GM20000 (cell line): ENCODE results near the gene RNF39.

Source experiments
- DNase-seq: peaks from one replicate; pipeline ENCODE4 v3.0.0; 2012; ENCODE audit warnings: low spot score
- CTCF ChIP-seq: IDR thresholded peaks from 2 replicates; pipeline ENCODE4 v1.5.1; 2012; ENCODE audit warnings: mild to moderate bottlenecking, control low read depth; ENCODE audit errors: extremely low read depth, missing control alignments

The RNF39 gene

GRCh38 chr6:30063315-30063714 is 12.3 kb downstream of the RNF39 start:
- no peak for TF ChIP-seq CTCF
- DNase-seq: no peak

GRCh38 chr6:30062471-30063178 is 12.9 kb downstream of the RNF39 start:
- no peak for DNase-seq
- TF ChIP-seq CTCF: no peak

GRCh38 chr6:30061858-30062458 is 13.6 kb downstream of the RNF39 start:
- TF ChIP-seq CTCF: no peak
- peak; percentile 32 for DNase-seq

- DNase-seq: peak; percentile 87
- no peak for TF ChIP-seq CTCF
Observed at GRCh38 chr6:30061092-30061857, 14.3 kb downstream of the RNF39 start, which contains the start of gene POLR1H. TSS of gene POLR1H (plus strand) at chr6:30061265. CDS start at chr6:30061525, 260 bp downstream.

- peak; percentile 23 for DNase-seq
- TF ChIP-seq CTCF: no peak
Observed at GRCh38 chr6:30060606-30061091, 14.9 kb downstream of the RNF39 start.

- no peak for DNase-seq
- no peak for TF ChIP-seq CTCF
Observed at GRCh38 chr6:30055513-30055912, 20.1 kb downstream of the RNF39 start.

GRCh38 chr6:30053682-30054081 is 21.9 kb downstream of the RNF39 start:
- DNase-seq: no peak

More at GRCh38 chr6:30053682-30054081, 21.9 kb downstream of the RNF39 start:
- no peak for TF ChIP-seq CTCF
